Measurements from ENCODE around the gene MEGF11. TPM values are rescaled to one million over a fixed set of nuclear protein-coding genes. Genes with fewer than 3 reads are reported as not detected.

Gene MEGF11
- total RNA-seq, 2 donors from 2014 or later, result not detected

- no peaks in the 10 kb centered on the region for H3K9me3 ChIP-seq
- no peak for DNase-seq (ENCODE audit: low spot score)
- intact Hi-C loops (cut with DNase I), result no loop called here
- no peaks in the 10 kb centered on the region for H3K27me3 ChIP-seq (replicated peaks; ENCODE audit: insufficient read depth)
- H3K4me1 ChIP-seq (replicated peaks), result no peaks in the 10 kb centered on the region
- no peak overlapping the region for H3K4me3 ChIP-seq
- H3K36me3 ChIP-seq, result no peaks in the 10 kb centered on the region
- WGBS, result 88% methylated on average over 5 of the region's 5 CpGs
- TF ChIP-seq POLR2A (IDR thresholded peaks at IDR 0.05), result no peak
- TF ChIP-seq POLR2AphosphoS5 (IDR thresholded peaks at IDR 0.05), result no peak
- no peak for TF ChIP-seq CTCF (IDR thresholded peaks at IDR 0.05)
- H3K27ac ChIP-seq, result no peak overlapping the region
Observed at GRCh38 chr15:66096688-66097058, 156.9 kb downstream of the MEGF11 start.

GRCh38 chr15:66095871-66096687, 157.5 kb downstream of the MEGF11 start:
- H3K4me3 ChIP-seq, result no peak overlapping the region
- no peak for DNase-seq (ENCODE audit: low spot score)
- H3K36me3 ChIP-seq, result no peaks in the 10 kb centered on the region
- no peaks in the 10 kb centered on the region for H3K9me3 ChIP-seq
- WGBS, result 71% methylated on average over 15 of the region's 15 CpGs
- H3K27me3 ChIP-seq (replicated peaks; ENCODE audit: insufficient read depth), result no peaks in the 10 kb centered on the region
- H3K27ac ChIP-seq, result no peak overlapping the region
- no peaks in the 10 kb centered on the region for H3K4me1 ChIP-seq (replicated peaks)
- no peak for TF ChIP-seq POLR2AphosphoS5 (IDR thresholded peaks at IDR 0.05)
- TF ChIP-seq POLR2A (IDR thresholded peaks at IDR 0.05), result no peak
- TF ChIP-seq CTCF (IDR thresholded peaks at IDR 0.05), result no peak
- intact Hi-C loops (cut with DNase I), result no loop called here

- H3K4me1 ChIP-seq (replicated peaks), result no peaks in the 10 kb centered on the region
- no peaks in the 10 kb centered on the region for H3K27me3 ChIP-seq (replicated peaks; ENCODE audit: insufficient read depth)
- no peak overlapping the region for H3K4me3 ChIP-seq
- intact Hi-C loops (cut with DNase I), result no loop called here
- TF ChIP-seq POLR2A (IDR thresholded peaks at IDR 0.05) (no peak), CTCF (IDR thresholded peaks at IDR 0.05) (no peak), POLR2AphosphoS5 (IDR thresholded peaks at IDR 0.05) (no peak)
- H3K9me3 ChIP-seq, result no peaks in the 10 kb centered on the region
- no peaks in the 10 kb centered on the region for H3K36me3 ChIP-seq
- no peak overlapping the region for H3K27ac ChIP-seq
- DNase-seq (ENCODE audit: low spot score), result no peak
- WGBS, result 88% methylated on average over 9 of the region's 9 CpGs
Observed at GRCh38 chr15:66094331-66094730, 159.2 kb downstream of the MEGF11 start.

GRCh38 chr15:66092053-66093016, 161.2 kb downstream of the MEGF11 start:
- no peaks in the 10 kb centered on the region for H3K27me3 ChIP-seq (replicated peaks; ENCODE audit: insufficient read depth)
- DNase-seq (ENCODE audit: low spot score), result no peak
- no peaks in the 10 kb centered on the region for H3K36me3 ChIP-seq
- H3K27ac ChIP-seq, result no peak overlapping the region
- no peaks in the 10 kb centered on the region for H3K9me3 ChIP-seq
- no peak overlapping the region for H3K4me3 ChIP-seq
- 85% methylated on average over 7 of the region's 7 CpGs for WGBS
- intact Hi-C loops (cut with DNase I), result no loop called here
- H3K4me1 ChIP-seq (replicated peaks), result no peaks in the 10 kb centered on the region
- TF ChIP-seq POLR2A (IDR thresholded peaks at IDR 0.05) (no peak), CTCF (IDR thresholded peaks at IDR 0.05) (no peak), POLR2AphosphoS5 (IDR thresholded peaks at IDR 0.05) (no peak)
